GM18526 (cell line): ENCODE results near the gene AHSP.

Experiments used
- POLR2A ChIP-seq: IDR thresholded peaks from 3 replicates; pipeline ENCODE4 v1.6.1; 2011; ENCODE audit not compliant: insufficient read length; ENCODE audit errors: extremely low read depth

Gene AHSP

DNA sequence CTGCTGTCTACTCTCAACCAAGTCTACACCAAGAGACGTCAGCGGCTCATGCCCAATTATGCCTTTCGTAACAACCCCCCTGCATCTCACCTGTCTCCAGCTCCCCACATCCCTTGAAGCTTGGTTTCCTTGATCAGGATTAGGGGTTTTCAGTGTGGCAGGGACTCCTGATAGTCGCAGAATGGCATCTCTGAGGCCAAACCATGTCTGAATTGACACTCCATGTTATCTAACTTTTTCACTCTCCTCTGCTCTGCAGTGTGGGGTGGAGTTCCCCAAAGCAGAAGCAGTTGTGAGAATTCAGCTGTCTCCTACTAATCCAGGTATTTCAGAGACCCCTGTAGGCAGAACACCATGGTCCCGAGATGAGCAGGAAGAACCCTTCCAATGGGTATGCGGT is 5.6 kb upstream of the AHSP start:
- no peak for TF ChIP-seq POLR2A

DNA sequence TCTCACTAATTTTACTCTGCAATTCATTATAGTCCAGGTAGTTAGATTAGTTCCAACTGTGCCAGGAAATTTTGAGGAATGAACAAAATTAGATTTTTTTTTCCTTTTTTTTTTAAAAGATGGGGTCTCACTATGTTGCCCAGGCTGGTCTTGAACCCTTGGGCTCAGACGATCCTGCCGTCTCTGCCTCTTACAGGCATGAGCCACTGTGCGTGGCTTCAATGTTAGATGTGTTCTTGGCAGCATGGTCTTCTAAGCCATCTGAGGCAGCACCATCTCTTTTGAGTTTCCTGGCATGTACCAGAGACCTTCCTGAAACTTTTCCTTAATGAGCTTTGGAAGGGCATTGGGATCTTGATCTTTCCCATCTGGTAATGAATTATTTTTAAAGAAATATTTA is 2.6 kb upstream of the AHSP start:
- TF ChIP-seq POLR2A, result no peak

DNA sequence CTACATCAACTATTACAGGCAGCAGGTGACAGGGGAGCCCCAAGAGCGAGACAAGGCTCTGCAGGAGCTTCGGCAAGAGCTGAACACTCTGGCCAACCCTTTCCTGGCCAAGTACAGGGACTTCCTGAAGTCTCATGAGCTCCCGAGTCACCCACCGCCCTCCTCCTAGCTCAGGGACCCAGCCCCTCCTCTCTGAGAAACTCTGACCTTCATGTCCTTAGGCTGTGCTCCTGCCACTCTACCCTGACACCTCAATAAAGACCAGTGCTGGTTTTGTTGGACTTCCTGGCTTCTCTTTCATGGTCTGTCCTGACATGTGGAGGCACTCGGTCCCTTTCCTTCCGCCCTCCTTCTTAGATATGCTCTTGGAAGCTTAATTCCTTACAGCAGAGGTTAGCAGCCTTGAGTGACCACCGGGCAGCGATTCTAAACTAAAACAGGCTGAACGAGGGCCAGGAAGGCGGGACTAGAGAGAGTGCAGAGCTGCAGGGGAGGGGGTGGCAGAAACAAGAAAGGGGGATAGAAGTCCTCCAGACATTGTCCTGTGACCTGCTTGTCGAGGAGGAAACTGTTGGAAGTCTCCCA is 915 bp downstream of the AHSP start:
- no peak for TF ChIP-seq POLR2A

DNA sequence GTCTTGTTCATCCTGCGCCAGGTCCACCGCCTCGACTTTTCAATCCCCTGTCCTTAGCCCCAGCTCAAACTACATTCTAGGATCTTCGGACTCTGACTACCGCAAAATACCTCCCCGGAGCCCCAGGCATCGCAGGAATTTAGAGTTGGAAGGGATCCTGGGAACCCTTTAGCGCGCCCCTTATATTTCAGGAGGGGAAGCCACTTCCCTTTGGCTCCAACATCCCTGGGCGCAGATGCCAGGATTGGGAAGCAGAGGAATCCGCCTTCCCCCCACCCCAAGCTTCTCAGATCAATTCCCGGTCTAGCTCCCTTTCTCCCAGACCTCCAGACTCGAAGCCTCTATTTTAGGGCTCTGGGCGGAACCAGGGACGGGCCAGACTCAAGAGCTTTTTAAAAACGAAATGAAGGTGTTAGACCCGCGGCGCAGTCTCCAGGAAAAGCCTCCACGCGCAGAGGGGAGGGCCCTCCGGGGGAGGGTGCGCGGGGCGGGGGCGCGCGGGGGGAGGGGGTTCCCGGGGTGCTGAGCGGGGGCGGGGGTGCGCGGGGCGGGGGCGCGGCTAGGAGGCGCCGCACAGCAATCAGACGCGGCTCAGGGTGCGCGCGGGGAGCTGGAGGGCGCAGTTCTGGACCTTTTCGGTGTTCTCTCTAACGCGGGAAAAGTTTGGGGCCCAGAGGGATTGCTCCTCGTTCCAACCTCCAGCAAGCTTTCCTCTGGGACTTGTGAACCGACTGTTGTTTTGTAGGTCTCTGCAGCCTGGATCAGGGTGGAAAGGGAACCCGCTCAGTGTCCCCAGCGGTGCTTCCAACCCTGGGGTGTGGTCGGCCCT is 1.6 kb downstream of the AHSP start:
- TF ChIP-seq POLR2A, result no peak

DNA sequence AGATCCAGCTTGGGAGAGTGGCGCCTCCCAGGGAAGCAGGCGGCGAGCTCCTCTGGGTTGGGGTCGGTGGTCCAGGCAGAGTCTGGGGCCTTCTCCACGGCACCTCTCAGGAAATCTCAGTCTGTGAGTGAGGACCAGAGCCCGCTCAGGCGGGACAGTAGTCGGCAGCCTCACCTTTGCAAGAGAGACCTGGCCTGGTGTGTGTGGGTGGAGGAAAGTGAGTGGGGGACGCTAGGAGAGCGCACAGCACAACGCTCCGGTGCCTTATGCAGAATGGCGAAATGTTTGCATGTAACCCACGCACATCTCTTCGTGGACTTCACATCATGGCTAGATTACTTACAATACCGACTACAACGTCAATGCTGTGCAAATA is 2.2 kb downstream of the AHSP start:
- TF ChIP-seq POLR2A, result no peak

DNA sequence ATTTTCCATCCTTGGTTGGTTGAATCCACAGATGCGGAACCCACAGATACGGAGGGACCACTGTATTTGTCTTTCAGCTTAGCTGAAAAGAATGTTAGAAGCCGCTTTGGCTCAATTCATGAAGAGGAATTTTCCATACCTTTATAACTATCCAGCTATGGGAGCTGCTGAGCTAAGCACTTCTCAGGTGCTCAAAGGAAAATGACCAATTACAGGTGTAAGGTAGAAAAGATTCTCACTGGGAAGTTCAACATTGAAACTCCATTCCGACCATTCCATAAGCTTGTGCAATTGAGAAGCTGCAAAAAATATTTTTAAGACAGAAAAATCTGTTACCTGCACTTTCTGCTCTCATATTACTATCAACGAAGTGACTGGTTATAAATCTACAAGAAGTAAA is 2.7 kb downstream of the AHSP start:
- TF ChIP-seq POLR2A, result no peak

DNA sequence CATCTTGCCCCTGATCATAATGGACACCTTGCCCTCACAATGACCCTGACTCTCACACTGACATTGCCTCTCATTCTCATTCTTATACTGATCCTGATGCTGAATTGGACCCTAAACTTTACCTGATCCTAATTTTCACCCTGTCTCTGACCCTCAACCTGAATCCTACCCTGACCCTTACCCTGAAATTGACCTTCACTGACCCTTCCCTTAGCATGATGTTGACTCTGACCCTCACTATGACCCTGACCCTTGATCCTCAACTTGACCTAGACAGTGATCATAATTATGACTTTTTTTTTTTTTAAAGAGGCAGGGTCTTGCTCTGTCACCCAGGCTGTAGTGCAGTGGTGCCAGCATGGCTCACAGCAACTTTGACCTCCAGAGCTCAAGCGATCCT is 3.4 kb downstream of the AHSP start:
- TF ChIP-seq POLR2A, result no peak

DNA sequence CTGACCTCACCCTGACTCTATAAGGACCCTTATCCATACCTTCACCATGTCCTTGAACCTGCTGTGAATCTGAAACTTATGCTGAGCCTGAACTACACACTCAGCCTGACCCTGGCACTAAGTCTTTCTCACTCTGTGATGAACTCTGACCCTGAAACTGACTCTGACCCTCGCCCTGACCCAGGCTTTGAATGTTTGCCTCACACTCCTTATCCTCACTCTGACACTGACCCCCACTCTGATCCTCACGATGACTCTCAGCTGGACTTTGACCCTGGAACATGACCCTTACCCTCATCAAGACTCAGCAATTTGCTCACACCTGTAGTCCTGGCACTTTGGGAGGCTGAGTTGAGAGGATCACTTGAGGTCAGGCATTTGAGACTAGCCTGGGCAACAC is 4.4 kb downstream of the AHSP start:
- TF ChIP-seq POLR2A, result no peak

DNA sequence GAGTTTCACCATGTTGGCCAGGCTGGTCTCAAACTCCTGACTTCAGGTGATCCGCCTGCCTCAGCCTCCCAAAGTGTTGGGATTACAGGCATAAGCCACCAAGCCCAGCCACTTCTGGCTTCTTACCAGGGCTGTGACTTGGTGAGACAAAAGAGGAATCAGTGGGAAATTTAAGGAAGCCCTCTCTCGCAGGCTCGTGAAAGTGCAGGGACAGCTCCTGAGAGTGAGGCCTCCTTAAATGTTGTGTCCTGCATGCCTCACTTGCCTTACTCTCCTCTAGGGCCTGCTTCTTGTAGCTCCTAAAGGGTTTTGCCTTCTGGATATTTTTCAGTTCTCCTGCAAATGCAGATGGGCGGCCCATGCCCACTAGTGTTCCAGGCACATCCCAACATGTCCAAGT is 5.2 kb downstream of the AHSP start:
- no peak for TF ChIP-seq POLR2A

DNA sequence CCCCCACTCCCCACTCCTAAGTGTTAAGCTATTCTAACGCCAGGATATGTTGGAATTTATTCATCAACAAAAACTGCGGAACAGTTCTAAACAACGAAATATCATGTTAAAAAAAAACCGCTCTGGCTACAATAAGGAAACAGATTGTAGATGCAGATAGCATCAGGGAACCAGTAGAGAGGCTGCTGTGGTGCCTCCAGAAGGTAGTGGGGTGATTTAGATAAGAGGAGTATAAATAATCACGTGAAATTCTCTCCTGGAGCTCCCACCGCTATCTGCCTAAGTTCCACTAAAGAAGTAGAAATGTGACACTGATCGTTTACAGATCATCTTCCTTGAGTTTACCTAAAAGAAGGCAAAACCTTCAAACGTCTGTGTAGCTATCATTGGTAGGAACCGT is 8.0 kb downstream of the AHSP start:
- no peak for TF ChIP-seq POLR2A

DNA sequence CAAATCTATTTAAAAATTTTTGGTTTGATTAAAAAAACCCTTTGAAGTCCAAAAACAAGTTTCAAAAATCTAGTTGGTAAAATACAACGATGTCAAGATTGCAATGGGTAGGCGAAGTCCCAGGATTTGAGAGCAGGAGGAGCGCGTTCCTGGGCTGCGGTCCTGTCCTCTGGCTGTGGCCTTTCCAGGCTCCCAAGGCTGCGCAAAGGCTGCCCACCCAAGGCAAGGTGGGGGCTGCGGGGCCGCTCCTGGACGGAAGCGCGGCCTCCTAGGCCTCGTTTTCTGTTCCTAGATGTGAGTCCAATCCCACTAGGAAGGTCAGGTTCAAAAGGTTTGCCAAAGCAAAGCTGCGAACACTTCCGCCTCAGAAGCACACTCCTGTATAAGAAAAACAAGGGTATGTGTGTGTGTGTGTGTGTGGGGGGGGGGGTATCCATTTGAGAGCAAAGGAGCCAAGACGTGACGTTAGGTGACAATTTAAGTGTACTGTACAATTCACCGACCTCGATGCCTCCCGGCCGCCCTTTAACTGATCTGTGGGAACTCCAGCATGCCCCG is 9.2 kb downstream of the AHSP start:
- no peak for TF ChIP-seq POLR2A

DNA sequence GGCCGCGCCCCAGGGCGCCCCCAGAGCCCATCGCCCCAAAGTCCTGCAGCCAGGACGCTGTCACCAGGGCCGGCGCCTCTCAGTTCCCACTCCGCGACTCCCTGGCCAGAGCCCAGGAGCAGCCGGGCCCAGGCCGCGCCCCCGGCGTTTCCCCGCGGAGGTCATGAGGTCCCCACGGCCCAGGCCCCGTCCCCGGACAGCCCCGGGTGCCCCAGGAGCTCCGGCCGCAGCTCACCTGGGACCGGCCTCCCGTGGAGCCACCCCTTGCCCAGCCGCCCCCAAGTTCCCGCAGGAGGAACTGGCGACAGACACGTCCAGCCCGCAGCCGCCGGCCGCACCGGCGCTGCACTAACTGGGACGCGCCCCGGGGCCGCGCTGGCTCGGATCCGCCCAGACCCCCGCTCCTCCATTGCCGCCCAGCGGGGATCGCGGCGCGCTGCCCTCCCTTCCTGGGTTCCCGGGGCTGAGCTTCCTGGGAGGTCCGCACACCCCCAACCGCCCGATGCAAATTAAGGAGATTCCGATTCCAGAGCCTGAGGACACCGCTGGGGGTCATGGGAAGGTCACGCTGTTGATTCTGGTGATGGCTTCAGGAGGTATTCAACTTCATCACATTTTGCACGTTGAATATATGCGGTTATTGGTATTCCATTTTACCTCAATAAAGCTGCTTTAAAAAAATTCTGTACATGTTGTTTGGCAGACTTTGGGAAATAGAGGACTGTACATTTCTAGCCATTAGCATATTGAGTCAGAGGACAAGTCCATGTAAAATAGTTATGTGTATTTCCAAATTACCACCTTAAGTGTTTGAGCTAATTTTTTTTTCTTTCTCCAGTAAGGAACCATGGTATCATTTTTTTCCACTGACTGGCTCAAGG is 9.9 kb downstream of the AHSP start:
- TF ChIP-seq POLR2A, result no peak

DNA sequence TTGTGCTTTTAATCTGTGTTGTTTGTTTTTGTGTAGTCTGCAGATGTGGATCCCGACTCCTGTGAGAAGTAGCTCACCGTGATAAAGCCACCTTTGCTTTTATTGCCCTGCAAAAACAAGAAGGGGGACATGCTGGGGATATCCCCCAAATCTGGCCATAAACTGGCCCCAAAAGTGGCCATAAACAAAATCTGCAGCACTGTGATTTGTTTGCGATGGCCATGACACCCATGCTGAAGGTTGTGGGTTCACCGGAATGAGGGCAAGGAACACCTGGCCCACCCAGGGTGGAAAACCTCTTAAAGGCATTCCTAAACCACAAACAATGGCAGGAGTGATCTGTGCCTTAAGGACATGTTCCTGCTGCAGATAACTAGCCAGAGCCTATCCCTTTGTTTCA is 15.1 kb downstream of the AHSP start:
- no peak for TF ChIP-seq POLR2A

DNA sequence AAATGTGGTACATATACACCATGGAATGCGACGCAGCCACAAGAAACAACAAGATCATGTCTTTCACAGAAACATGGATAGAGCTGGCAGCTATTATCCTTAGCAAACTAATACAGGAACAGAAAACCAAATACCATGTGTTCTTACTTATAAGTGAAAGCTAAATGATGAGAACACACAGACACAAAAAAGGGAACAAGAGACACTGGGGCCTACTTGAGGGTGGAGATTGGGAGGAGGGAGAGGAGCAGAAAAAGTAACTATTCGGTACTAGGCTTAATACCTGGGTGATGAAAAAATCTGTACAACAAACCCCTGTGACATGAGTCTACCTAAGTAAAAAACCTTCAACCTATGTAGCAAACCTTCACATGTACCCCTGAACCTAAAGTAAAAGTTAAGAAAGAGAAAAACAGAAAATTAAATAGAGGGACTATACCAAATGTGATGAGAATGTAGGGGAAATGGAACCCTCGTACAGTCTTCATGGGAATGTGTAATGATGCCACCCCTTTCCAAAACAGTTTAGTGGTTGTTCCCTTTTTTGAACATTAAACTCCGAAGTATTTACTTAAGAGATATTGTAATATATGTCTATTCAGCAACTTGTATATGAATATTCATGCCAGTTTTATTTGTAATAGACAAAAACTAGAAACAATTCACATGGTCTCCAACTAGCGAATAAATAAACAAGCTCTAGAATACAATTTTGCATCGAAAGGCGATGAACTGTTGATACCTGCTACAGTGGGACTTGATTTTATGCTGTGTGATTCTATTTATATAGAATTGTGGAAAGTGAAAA is 33.9 kb downstream of the AHSP start:
- TF ChIP-seq POLR2A, result no peak
